CD14-positive monocyte (primary cell): Measurements from ENCODE around the gene IKBIP. TPM values are rescaled to one million over a fixed set of nuclear protein-coding genes. Genes with fewer than 3 reads are reported as not detected.
A peak's percentile ranks its signal among the peaks of the same experiment; 100 is the strongest.
"Not testable (repeated sequence)": the region's sequence is repeated elsewhere in the genome, so short reads cannot be mapped to it uniquely, and the experiment has no call there.

ENCODE experiments used
- DNase-seq, 3 donors: peaks; one replicate each; pipeline ENCODE4 v3.0.0-alpha.2; 2011 to 2022
- H2AFZ ChIP-seq: 2 replicates; pipeline ENCODE4 v1.6.0; 2012; ENCODE audit warnings: mild to moderate bottlenecking, low read depth, low read length, inconsistent platforms; ENCODE audit not compliant: insufficient read depth, poor library complexity, severe bottlenecking
- H3K27ac ChIP-seq, 2 donors: 1 replicate in 1 of 2; 2 replicates in 1 of 2; pipeline ENCODE4 v1.5.1; 2012 to 2013; ENCODE audit warnings: low read length in 2 of 2, control low read depth in 1 of 2, inconsistent platforms in 1 of 2, low read depth in 1 of 2, mild to moderate bottlenecking in 1 of 2
- H3K27me3 ChIP-seq, 2 donors: one replicate each; pipeline versions ENCODE4 v1.6.0 to v1.6.1; 2011 to 2013; ENCODE audit warnings: low read length in 2 of 2; ENCODE audit not compliant: control insufficient read depth in 2 of 2, insufficient read depth in 2 of 2
- H3K36me3 ChIP-seq, 2 donors: replicated peaks in 1 of 2; 1 replicate in 1 of 2; 2 replicates in 1 of 2; pipeline versions ENCODE4 v1.5.1 to v1.6.1; 2012 to 2013; ENCODE audit warnings: low read length in 2 of 2, control low read depth in 1 of 2, inconsistent platforms in 1 of 2, mild to moderate bottlenecking in 1 of 2; ENCODE audit not compliant: insufficient read depth in 2 of 2, control insufficient read depth in 1 of 2
- H3K4me1 ChIP-seq, 2 donors: 1 replicate in 1 of 2; 2 replicates in 1 of 2; pipeline versions ENCODE4 v1.5.1 to v1.6.1; 2012 to 2013; ENCODE audit warnings: low read length in 2 of 2, control low read depth in 1 of 2, inconsistent platforms in 1 of 2, mild to moderate bottlenecking in 1 of 2, moderate library complexity in 1 of 2; ENCODE audit not compliant: insufficient read depth in 2 of 2, control insufficient read depth in 1 of 2
- H3K4me2 ChIP-seq: replicated peaks from 2 replicates; pipeline ENCODE3; 2012; ENCODE audit warnings: low read length, moderate library complexity, mild to moderate bottlenecking; ENCODE audit not compliant: poor library complexity, severe bottlenecking; ENCODE audit errors: extremely low read depth
- H3K4me3 ChIP-seq, 3 experiments: fragments of 200-600 bp in 1 of 3; sonication (generic) in 1 of 3; replicated peaks in 1 of 3; 1 replicate in 2 of 3; 2 replicates in 1 of 3; pipeline ENCODE4 v1.5.1; 2011 to 2013; ENCODE audit warnings: low read length in 3 of 3, mild to moderate bottlenecking in 3 of 3, control low read depth in 2 of 3, low read depth in 2 of 3, inconsistent platforms in 1 of 3, moderate library complexity in 1 of 3
- H3K79me2 ChIP-seq: 2 replicates; pipeline ENCODE4 v1.6.0; 2012; ENCODE audit warnings: mild to moderate bottlenecking, control low read depth, inconsistent platforms, low read length, moderate library complexity; ENCODE audit not compliant: insufficient read depth
- H3K9ac ChIP-seq: 2 replicates; pipeline ENCODE4 v1.6.0; 2017; ENCODE audit warnings: low read length, mild to moderate bottlenecking; ENCODE audit not compliant: insufficient read depth, poor library complexity, severe bottlenecking
- H3K9me3 ChIP-seq, 2 donors: replicated peaks in 1 of 2; 1 replicate in 1 of 2; 2 replicates in 1 of 2; pipeline versions ENCODE4 v1.5.1 to v1.6.1; 2012 to 2013; ENCODE audit warnings: low read length in 2 of 2, control low read depth in 1 of 2; ENCODE audit not compliant: control insufficient read depth in 1 of 2, insufficient read depth in 1 of 2
- H4K20me1 ChIP-seq: 2 replicates; pipeline ENCODE4 v1.6.0; 2012; ENCODE audit warnings: mild to moderate bottlenecking, low read length, control low read depth, moderate library complexity; ENCODE audit not compliant: insufficient read depth
- H3K27ac Mint-ChIP-seq, 7 donors: one replicate each; pipeline ENCODE4 v1.8.0; 2020; ENCODE audit warnings: mild to moderate bottlenecking in 7 of 7, mixed read lengths in 7 of 7, moderate library complexity in 6 of 7, inconsistent platforms in 2 of 7
- H3K27me3 Mint-ChIP-seq, 3 donors: one replicate each; pipeline ENCODE4 v1.8.0; 2021 to 2022; ENCODE audit warnings: low read depth in 3 of 3, mild to moderate bottlenecking in 3 of 3, mixed read lengths in 3 of 3, moderate library complexity in 3 of 3, inconsistent platforms in 1 of 3
- H3K36me3 Mint-ChIP-seq, 2 donors: one replicate each; pipeline ENCODE4 v1.8.0; 2020; ENCODE audit warnings: mixed read lengths in 2 of 2, inconsistent platforms in 1 of 2, mild to moderate bottlenecking in 1 of 2
- H3K4me1 Mint-ChIP-seq: one replicate; pipeline ENCODE4 v1.8.0; 2020; ENCODE audit warnings: mild to moderate bottlenecking, mixed read lengths
- H3K4me3 Mint-ChIP-seq, 2 donors: one replicate each; pipeline ENCODE4 v1.8.0; 2020; ENCODE audit warnings: mild to moderate bottlenecking in 2 of 2, mixed read lengths in 2 of 2, moderate library complexity in 1 of 2
- H3K9me3 Mint-ChIP-seq, 7 donors: one replicate each; pipeline ENCODE4 v1.8.0; 2020 to 2022; ENCODE audit warnings: mixed read lengths in 7 of 7, mild to moderate bottlenecking in 6 of 7, moderate library complexity in 6 of 7, inconsistent platforms in 2 of 7
- CTCF ChIP-seq: fragments of 200-600 bp; IDR thresholded peaks from one replicate; pipeline ENCODE4 v1.8.0; 2022; ENCODE audit warnings: antibody characterized with exemption, mild to moderate bottlenecking
- WGBS: methylation state at CpG from one replicate; pipeline ENCODE4 v1.1.5; 2013; ENCODE audit warnings: missing lambda C conversion rate; ENCODE audit not compliant: insufficient coverage; 5-methylcytosine and 5-hydroxymethylcytosine counted together
- intact Hi-C, 2 donors: fragments of 100-400 bp; cut with micrococcal nuclease; formaldehyde crosslinking; loops; one replicate each; pipeline versions ENCODE4 v1.15.0 to v1.15.1; 2023
- polyA plus RNA-seq, 3 donors: library from polyadenylated mRNA; depleted of rRNA in 1 of 3; unstranded in 2 of 3; stranded (reverse) in 1 of 3; fragments of 300-500 nt in 2 of 3; fragments of >200 nt in 1 of 3; fragmentation: Illumina TruSeq in 2 of 3; gene quantifications; 1 replicate in 2 of 3; 2 replicates in 1 of 3; pipeline ENCODE4 v1.2.3, GENCODE V29; 2012 to 2021

Gene IKBIP
- polyA plus RNA-seq, 3 donors, result 4.6 to 22.1 (median 18.4) TPM

- Histone ChIP-seq H3K9me3 (no peaks in the 10 kb centered on the region), H3K4me3 (peak overlapping the region; percentile 87 to 100 (median 99)), H3K27me3 (no peaks in the 10 kb centered on the region), H3K36me3 (peaks cover 12 to 21% of the 10 kb centered on the region in 2 donors), H3K9ac (peak overlapping the region; percentile 85), H3K27ac (peak overlapping the region; percentile 71 to 91), H3K79me2 (peaks cover 100% of the 10 kb centered on the region), H2AFZ (peak overlapping the region; percentile 84), H3K4me2 (peak overlapping the region; percentile 89), H3K4me1 (peaks cover 51 to 63% of the 10 kb centered on the region in 2 donors), H4K20me1 (peaks cover 43% of the 10 kb centered on the region)
- WGBS, result 0% methylated on average over 20 of the region's 20 CpGs
- H3K4me3 Mint-ChIP-seq, result peak overlapping the region; percentile 96 to 97
- H3K36me3 Mint-ChIP-seq, result peaks cover 16 to 17% of the 10 kb centered on the region in 2 donors
- intact Hi-C loops, result loop anchor here (2.0 to 5.0 kb wide), 2 partner anchors 37 to 50 kb away; no protein-coding TSS in a partner anchor
- peaks cover 63% of the 10 kb centered on the region for H3K4me1 Mint-ChIP-seq
- no peak for DNase-seq
- no peak for TF ChIP-seq CTCF
- no peaks in the 10 kb centered on the region for H3K9me3 Mint-ChIP-seq
- H3K27ac Mint-ChIP-seq, result peak overlapping the region; percentile 86 to 96 (median 93)
- no peaks in the 10 kb centered on the region for H3K27me3 Mint-ChIP-seq
Observed at GRCh38 chr12:98644433-98644711, 216 bp downstream of the IKBIP start.

- DNase-seq, H3K27me3 ChIP-seq, H3K9ac ChIP-seq, H3K27me3 Mint-ChIP-seq, H3K9me3 ChIP-seq, H2AFZ ChIP-seq, H3K9me3 Mint-ChIP-seq, H3K27ac ChIP-seq, H3K36me3 ChIP-seq: not testable (repeated sequence)
- no CpG with 5 or more reads among the region's 5 CpGs for WGBS
- peaks cover 68% of the 10 kb centered on the region for H3K4me1 Mint-ChIP-seq
- H3K27ac Mint-ChIP-seq, result peak overlapping the region in 4 of 7 donors; percentile 15 to 68 (median 32)
- peaks cover 100% of the 10 kb centered on the region for H3K79me2 ChIP-seq
- peaks cover 27% of the 10 kb centered on the region for H4K20me1 ChIP-seq
- H3K4me1 ChIP-seq, result peaks cover 61 to 68% of the 10 kb centered on the region in 2 donors
- peak overlapping the region; percentile 89 for H3K4me2 ChIP-seq
- intact Hi-C loops, result loop anchor here in 1 of 2 donors (5.0 kb wide), 1 partner anchor 36 kb away; no protein-coding TSS in a partner anchor
- peaks cover 1 to 14% of the 10 kb centered on the region in 2 donors for H3K36me3 Mint-ChIP-seq
- peak overlapping the region in 1 of 3 experiments; percentile 100 for H3K4me3 ChIP-seq
- H3K4me3 Mint-ChIP-seq, result peak overlapping the region in 1 of 2 donors; percentile 35
Observed at GRCh38 chr12:98642801-98643200, 1.8 kb downstream of the IKBIP start.
